Activated B cell treated with CpG ODN at 0.5 μM for 24 hours (primary cell): ENCODE results near the gene CSNK2A2. TPM values are rescaled to one million over a fixed set of nuclear protein-coding genes. Genes with fewer than 3 reads are reported as not detected.

Experiments
- ATAC-seq: fragments of 200-7000 bp; cut with Tn5 transposase; one replicate; pipeline ENCODE4 v1.10.0; 2021; ENCODE audit warnings: low read depth, mild to moderate bottlenecking, moderate library complexity
- CTCF ChIA-PET: fragments of 350-600 bp; sonication (Branson Sonifier 250); formaldehyde crosslinking; loops from one replicate; lab custom pipeline; 2021; ENCODE audit warnings: antibody characterized with exemption; lab: Charles Lee
- POLR2A ChIA-PET: fragments of 350-600 bp; sonication (Branson Sonifier 250); formaldehyde crosslinking; loops from one replicate; lab custom pipeline; 2021; ENCODE audit warnings: antibody characterized with exemption; lab: Charles Lee
- DNase-seq: peaks from one replicate; pipeline ENCODE4 v3.0.0; 2022
- H3K27ac Mint-ChIP-seq: one replicate; pipeline ENCODE4 v1.8.0; 2020; ENCODE audit warnings: mixed read lengths
- H3K27me3 Mint-ChIP-seq: one replicate; pipeline ENCODE4 v1.8.0; 2021; ENCODE audit warnings: mixed read lengths
- H3K36me3 Mint-ChIP-seq: one replicate; pipeline ENCODE4 v1.8.0; 2021; ENCODE audit warnings: low read depth, mixed read lengths
- H3K4me1 Mint-ChIP-seq: one replicate; pipeline ENCODE4 v1.8.0; 2021; ENCODE audit warnings: mixed read lengths
- H3K4me3 Mint-ChIP-seq: one replicate; pipeline ENCODE4 v1.8.0; 2020; ENCODE audit warnings: mild to moderate bottlenecking, mixed read lengths
- H3K9me3 Mint-ChIP-seq: one replicate; pipeline ENCODE4 v1.8.0; 2020; ENCODE audit warnings: mixed read lengths
- CTCF ChIP-seq: fragments of 200-600 bp; IDR thresholded peaks from one replicate; pipeline ENCODE4 v1.8.0; 2022; ENCODE audit warnings: antibody characterized with exemption, mild to moderate bottlenecking
- intact Hi-C: fragments of 100-400 bp; cut with micrococcal nuclease; formaldehyde crosslinking; loops from one replicate; pipeline ENCODE4 v1.15.1; 2024
- total RNA-seq: library from RNA; stranded (reverse); gene quantifications from 2 replicates; pipeline ENCODE4 v1.2.3, GENCODE V29; 2022

CSNK2A2 gene
- 77.3 and 85.5 TPM in 2 replicates for total RNA-seq

- ATAC-seq (peak; percentile 94), DNase-seq (peak; percentile 73)
- intact Hi-C loops = loop anchor here (1.0 to 10.0 kb wide), 5 partner anchors 45 to 194 kb away; partner anchors contain the start of genes CFAP20, GINS3 and MMP15
- Mint-ChIP-seq H3K36me3 (peaks cover 39% of the 10 kb centered on the region), H3K27ac (peak within 1 kb of the TSS; percentile 65), H3K4me1 (peaks cover 33% of the 10 kb centered on the region), H3K9me3 (no peaks in the 10 kb centered on the region), H3K27me3 (no peaks in the 10 kb centered on the region), H3K4me3 (peak within 1 kb of the TSS; percentile 87)
- no peak for TF ChIP-seq CTCF
- ChIA-PET POLR2A (interaction anchor here (0.7 to 1.7 kb wide), 4 partner anchors 16 to 503 kb away, joined by 3 to 8 read pairs (median 6); partner anchors contain the start of gene DRC7), CTCF (interaction anchor here (0.7 to 3.1 kb wide), 3 partner anchors 45 to 72 kb away, joined by 4 to 10 read pairs (median 8); a partner anchor contains a TSS)
Measured at GRCh38 chr16:58198022-58198683, at the start of gene CSNK2A2. Gene CSNK2A2 (minus strand): TSS chr16:58198106. CDS start chr16:58197736, 370 bp downstream.

DNA sequence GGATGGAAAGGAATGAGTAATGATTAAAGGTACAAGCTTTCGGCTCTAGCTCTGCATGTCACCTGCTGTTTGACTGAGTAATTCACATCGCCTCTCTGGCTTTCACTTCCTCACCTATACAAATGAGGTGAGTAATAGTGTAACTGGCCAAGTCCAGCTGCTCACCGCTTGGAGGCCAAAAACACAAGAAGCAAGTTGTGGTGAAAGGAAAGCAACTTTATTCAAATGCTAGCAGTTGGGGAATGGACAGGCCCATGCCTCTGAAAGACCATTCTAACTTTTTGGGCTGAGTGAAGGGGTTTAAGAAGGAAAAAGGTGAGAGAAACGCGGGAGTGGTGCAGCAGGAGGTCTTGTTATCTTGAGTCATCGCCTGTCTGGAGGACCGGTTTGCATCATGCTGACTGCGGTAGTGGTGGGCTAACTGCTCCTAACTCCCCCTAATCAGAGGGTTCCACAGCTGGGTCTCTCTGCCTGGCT lies 45.7 kb upstream of the CSNK2A2 start:
- ATAC-seq = peak; percentile 90
- intact Hi-C loops = loop anchor here (1.0 to 2.0 kb wide), 3 partner anchors 28 to 386 kb away; partner anchors contain the start of genes CNOT1 and CSNK2A2
- no peak for DNase-seq
- Mint-ChIP-seq H3K27me3 (peaks cover 2% of the 10 kb centered on the region), H3K4me1 (peaks cover 33% of the 10 kb centered on the region), H3K36me3 (no peaks in the 10 kb centered on the region), H3K4me3 (peak overlapping the region; percentile 69), H3K27ac (peak overlapping the region; percentile 89), H3K9me3 (no peaks in the 10 kb centered on the region)
- CTCF ChIA-PET = interaction anchor here (0.8 to 2.9 kb wide), 2 partner anchors 45 to 93 kb away, joined by 3 to 10 read pairs; no protein-coding TSS in a partner anchor
- POLR2A ChIA-PET = interaction anchor here (0.6 to 2.0 kb wide), 7 partner anchors 14 to 114 kb away, joined by 3 to 16 read pairs (median 4); partner anchors contain the start of genes CFAP20 and CSNK2A2
- no peak for TF ChIP-seq CTCF

DNA sequence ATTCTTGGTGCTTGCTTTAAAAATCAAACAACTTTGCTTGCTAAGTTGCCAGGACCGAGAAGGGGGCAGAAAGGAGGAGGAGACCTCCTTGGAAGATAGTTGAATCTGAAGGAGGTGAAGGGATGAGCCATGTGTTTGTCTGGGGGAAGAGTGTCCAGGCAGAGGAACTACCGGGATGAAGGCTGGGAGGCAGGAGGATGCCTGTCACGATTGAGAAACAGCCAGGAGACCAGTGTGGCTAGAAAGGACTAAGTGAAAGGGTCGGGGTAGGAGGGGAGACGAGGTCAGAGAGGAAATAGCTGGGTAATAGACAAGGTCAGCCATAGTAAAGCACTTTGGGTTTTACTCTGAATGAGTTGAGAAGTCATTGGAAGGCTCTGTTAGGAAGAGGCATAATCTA lies 38.9 kb upstream of the CSNK2A2 start:
- CTCF ChIA-PET = no interaction called here
- no peak overlapping the region for H3K4me3 Mint-ChIP-seq

DNA sequence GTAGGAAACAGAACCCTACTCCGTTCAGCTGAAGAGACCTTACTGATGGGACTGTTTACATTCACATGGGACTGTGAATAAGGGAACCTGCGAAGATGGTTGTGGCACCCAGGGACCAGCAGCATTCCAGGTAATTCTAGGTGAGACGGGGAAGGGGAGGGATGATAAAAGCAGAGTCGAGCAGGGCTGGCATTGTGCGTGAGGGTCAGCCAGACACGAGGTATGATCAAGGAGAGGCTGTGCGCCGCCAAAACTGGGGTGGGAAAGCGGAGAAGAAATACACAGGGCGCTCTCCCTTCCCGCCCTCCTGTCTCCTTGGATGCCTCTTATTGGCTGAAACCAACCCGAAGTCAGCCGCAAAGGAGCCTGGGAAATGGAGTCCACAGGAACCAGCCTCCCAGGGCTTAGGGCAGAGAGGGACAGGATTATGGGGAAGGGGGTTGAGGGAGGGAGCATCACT lies 38.4 kb upstream of the CSNK2A2 start:
- Mint-ChIP-seq H3K9me3 (no peaks in the 10 kb centered on the region), H3K27ac (no peak overlapping the region), H3K36me3 (no peaks in the 10 kb centered on the region), H3K4me1 (peaks cover 10% of the 10 kb centered on the region), H3K27me3 (peaks cover 11% of the 10 kb centered on the region), H3K4me3 (peak overlapping the region; percentile 86)
- ChIA-PET CTCF (no interaction called here), POLR2A (no interaction called here)
- DNase-seq (peak; percentile 41), ATAC-seq (peak; percentile 98)
- intact Hi-C loops = loop anchor here (1.0 kb wide), 1 partner anchor 13 kb away; a partner anchor contains a TSS
- TF ChIP-seq CTCF = no peak

More for the DNA sequence above, 38.9 kb upstream of the CSNK2A2 start:
- DNase-seq (no peak), ATAC-seq (no peak)
- POLR2A ChIA-PET = no interaction called here
- Mint-ChIP-seq H3K9me3 (no peaks in the 10 kb centered on the region), H3K4me1 (peaks cover 10% of the 10 kb centered on the region), H3K27ac (no peak overlapping the region), H3K36me3 (no peaks in the 10 kb centered on the region), H3K27me3 (peaks cover 11% of the 10 kb centered on the region)
- intact Hi-C loops = loop anchor here (1.0 kb wide), 1 partner anchor 12 kb away; a partner anchor contains a TSS
- TF ChIP-seq CTCF = no peak

GRCh38 chr16:58235663-58236062 lies 37.8 kb upstream of the CSNK2A2 start:
- no peak for ATAC-seq
- no peak for DNase-seq
- TF ChIP-seq CTCF = no peak
- Mint-ChIP-seq H3K9me3 (no peaks in the 10 kb centered on the region), H3K27ac (no peak overlapping the region), H3K4me3 (peak overlapping the region; percentile 86), H3K27me3 (peaks cover 11% of the 10 kb centered on the region), H3K4me1 (peaks cover 10% of the 10 kb centered on the region), H3K36me3 (no peaks in the 10 kb centered on the region)
- ChIA-PET POLR2A (no interaction called here), CTCF (no interaction called here)
- intact Hi-C loops = loop anchor here (1.0 kb wide), 1 partner anchor 14 kb away; a partner anchor contains a TSS
